ENCODE data around the gene IRF1.
"Not testable (repeated sequence)": the region's sequence is repeated elsewhere in the genome, so short reads cannot be mapped to it uniquely, and the experiment has no call there.

IRF1 gene

GRCh38 chr5:132525299-132525724, 34.7 kb upstream of the IRF1 start:
- Histone ChIP-seq H3K9me3 (peaks cover 47% of the 10 kb centered on the region), H3K9ac (no peak overlapping the region), H3K36me3 (no peaks in the 10 kb centered on the region), H3K27ac (peak overlapping the region; percentile 39; the same call in 1 of the 2 replicates), H3K4me3 (no peak overlapping the region), H3K27me3 (no peaks in the 10 kb centered on the region), H4K20me1 (no peaks in the 10 kb centered on the region), H3K4me2 (peak overlapping the region; percentile 74), H3K4me1 (peaks cover 66% of the 10 kb centered on the region)
- no peak for TF ChIP-seq Cebpa-rat (IDR thresholded peaks at IDR 0.05)

DNA sequence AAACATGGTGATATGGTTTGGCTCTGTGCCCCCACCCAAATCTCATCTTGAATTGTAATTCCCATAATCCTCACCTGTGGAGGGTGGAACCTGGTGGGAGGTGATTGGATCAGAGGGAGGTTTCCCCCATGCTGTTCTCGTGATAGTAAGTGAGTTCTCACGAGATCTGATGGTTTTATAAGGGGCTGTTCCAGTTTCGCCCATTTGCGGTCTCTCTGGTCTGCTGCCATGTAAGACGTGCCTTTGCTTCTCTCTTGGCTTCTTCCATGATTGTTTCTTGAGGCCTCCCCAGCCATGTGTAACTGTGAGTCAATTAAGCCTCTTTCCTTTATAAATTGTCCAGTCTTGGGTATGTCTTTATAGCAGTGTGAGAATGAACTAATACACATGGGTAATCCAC, 34.3 kb upstream of the IRF1 start:
- Histone ChIP-seq H3K9me3 (peaks cover 51% of the 10 kb centered on the region), H3K4me1 (peaks cover 62% of the 10 kb centered on the region), H3K4me2 (peak overlapping the region; percentile 74; the same call in 1 of the 2 replicates), H3K27ac (peak overlapping the region; percentile 39; the same call in 1 of the 2 replicates)
- not testable (repeated sequence) for H3K36me3 ChIP-seq, H3K9ac ChIP-seq, H4K20me1 ChIP-seq, H3K27me3 ChIP-seq, H3K4me3 ChIP-seq

DNA sequence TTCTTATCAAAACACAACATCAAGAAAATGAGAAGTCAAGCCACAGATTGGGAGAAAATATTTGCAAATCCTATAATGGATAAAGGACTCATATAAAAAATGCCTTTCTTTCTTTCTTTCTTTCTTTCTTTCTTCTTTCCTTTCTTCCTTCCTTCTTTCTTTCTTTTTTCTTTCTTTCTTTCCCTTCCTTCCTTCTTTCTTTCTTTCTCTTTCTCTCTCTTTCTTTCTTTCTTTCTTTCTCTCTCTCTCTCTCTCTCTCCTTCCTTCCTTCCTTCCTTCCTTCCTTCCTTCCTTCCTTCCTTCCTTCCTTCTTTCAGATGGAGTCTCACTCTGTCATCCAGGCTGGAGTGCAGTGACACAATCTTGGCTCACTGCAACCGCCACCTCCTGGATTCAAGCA, 31.5 kb upstream of the IRF1 start:
- H3K27me3 ChIP-seq, H3K4me3 ChIP-seq, H3K4me2 ChIP-seq, H4K20me1 ChIP-seq, H3K36me3 ChIP-seq, H3K27ac ChIP-seq, H3K9ac ChIP-seq: not testable (repeated sequence)
- H3K4me1 ChIP-seq = peaks cover 34% of the 10 kb centered on the region
- H3K9me3 ChIP-seq = peaks cover 51% of the 10 kb centered on the region

- H3K9me3 ChIP-seq = peaks cover 17% of the 10 kb centered on the region
- not testable (repeated sequence) for H3K36me3 ChIP-seq, H4K20me1 ChIP-seq, H3K27ac ChIP-seq, H3K4me1 ChIP-seq, H3K4me3 ChIP-seq, H3K4me2 ChIP-seq, H3K9ac ChIP-seq, H3K27me3 ChIP-seq
Observed at GRCh38 chr5:132513618-132514336, 23.2 kb upstream of the IRF1 start.

- Histone ChIP-seq H3K9me3 (peaks cover 17% of the 10 kb centered on the region), H3K4me2 (no peak overlapping the region), H3K27me3 (no peaks in the 10 kb centered on the region), H3K4me3 (no peak overlapping the region), H3K4me1 (peaks cover 6% of the 10 kb centered on the region; the same call in 1 of the 2 replicates), H4K20me1 (no peaks in the 10 kb centered on the region), H3K9ac (no peak overlapping the region), H3K36me3 (no peaks in the 10 kb centered on the region), H3K27ac (no peak overlapping the region)
- no peak for TF ChIP-seq Cebpa-rat (IDR thresholded peaks at IDR 0.05)
Observed at GRCh38 chr5:132510076-132510475, 19.5 kb upstream of the IRF1 start.

- no peak for TF ChIP-seq Cebpa-rat (IDR thresholded peaks at IDR 0.05)
- no peak overlapping the region for H3K9ac ChIP-seq
- no peaks in the 10 kb centered on the region for H4K20me1 ChIP-seq
- no peak overlapping the region for H3K4me2 ChIP-seq
- peaks cover 22% of the 10 kb centered on the region for H3K4me1 ChIP-seq
- H3K9me3 ChIP-seq = no peaks in the 10 kb centered on the region; the same call in 1 of the 2 replicates
- H3K4me3 ChIP-seq = no peak overlapping the region
- H3K27ac ChIP-seq = no peak overlapping the region
- no peaks in the 10 kb centered on the region for H3K36me3 ChIP-seq
- no peaks in the 10 kb centered on the region for H3K27me3 ChIP-seq
Observed at GRCh38 chr5:132506094-132506692, 15.6 kb upstream of the IRF1 start.

- Histone ChIP-seq H3K36me3 (no peaks in the 10 kb centered on the region), H3K27me3 (no peaks in the 10 kb centered on the region), H3K4me3 (no peak overlapping the region), H3K27ac (no peak overlapping the region), H3K9ac (no peak overlapping the region), H3K4me2 (no peak overlapping the region), H3K4me1 (peaks cover 28% of the 10 kb centered on the region), H3K9me3 (no peaks in the 10 kb centered on the region; the same call in 1 of the 2 replicates), H4K20me1 (no peaks in the 10 kb centered on the region)
- no peak for TF ChIP-seq Cebpa-rat (IDR thresholded peaks at IDR 0.05)
Observed at GRCh38 chr5:132505641-132506040, 15.1 kb upstream of the IRF1 start.

DNA sequence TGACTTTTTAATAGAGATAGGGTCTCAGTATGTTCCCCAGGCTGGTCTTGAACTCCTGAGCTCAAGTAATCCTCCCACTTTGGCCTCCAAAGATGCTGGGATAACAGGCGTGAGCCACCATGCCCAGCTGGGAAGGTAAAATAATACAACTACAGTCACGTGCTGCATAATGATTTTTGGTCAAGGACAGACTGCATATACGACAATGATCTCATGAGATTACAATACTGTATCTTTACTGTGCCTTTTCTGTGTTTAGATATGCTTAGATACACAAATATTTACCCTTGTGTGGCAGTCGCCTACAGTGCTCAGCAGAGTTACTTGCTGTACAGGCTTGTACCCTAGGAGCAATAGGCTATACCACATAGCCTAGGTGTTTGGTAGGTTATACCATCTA, 14.2 kb upstream of the IRF1 start:
- TF ChIP-seq Cebpa-rat (IDR thresholded peaks at IDR 0.05) = no peak
- Histone ChIP-seq H3K9me3 (no peaks in the 10 kb centered on the region; the same call in 1 of the 2 replicates), H3K4me3 (no peak overlapping the region), H3K9ac (no peak overlapping the region), H3K4me1 (peaks cover 37% of the 10 kb centered on the region), H3K36me3 (no peaks in the 10 kb centered on the region), H3K27me3 (no peaks in the 10 kb centered on the region), H3K27ac (no peak overlapping the region), H3K4me2 (no peak overlapping the region), H4K20me1 (no peaks in the 10 kb centered on the region)

DNA sequence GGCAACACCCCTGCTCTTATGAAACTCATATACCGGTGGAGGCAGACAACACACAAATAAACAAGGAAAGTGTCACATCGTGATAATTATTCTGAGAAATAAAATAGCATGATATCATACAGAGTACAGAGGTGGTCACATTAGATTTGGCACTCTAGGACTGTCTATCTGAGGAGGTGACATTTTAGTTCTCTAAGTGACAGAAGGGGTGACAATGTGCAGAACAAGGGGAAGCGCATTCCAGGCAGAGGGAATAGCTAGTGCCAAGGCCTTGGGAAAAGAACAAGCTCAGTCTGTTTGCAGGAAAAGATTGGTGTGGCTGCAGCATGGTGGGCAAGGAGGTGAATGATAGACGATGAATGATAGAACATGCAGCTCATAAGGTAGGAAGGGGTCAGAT, 12.7 kb upstream of the IRF1 start:
- no peaks in the 10 kb centered on the region for H3K9me3 ChIP-seq
- H3K27me3 ChIP-seq = no peaks in the 10 kb centered on the region
- TF ChIP-seq Cebpa-rat (IDR thresholded peaks at IDR 0.05) = no peak
- peaks cover 52% of the 10 kb centered on the region for H3K4me1 ChIP-seq
- no peak overlapping the region for H3K27ac ChIP-seq
- H3K4me2 ChIP-seq = no peak overlapping the region
- H3K9ac ChIP-seq = no peak overlapping the region
- H3K4me3 ChIP-seq = no peak overlapping the region
- H3K36me3 ChIP-seq = no peaks in the 10 kb centered on the region
- H4K20me1 ChIP-seq = no peaks in the 10 kb centered on the region

DNA sequence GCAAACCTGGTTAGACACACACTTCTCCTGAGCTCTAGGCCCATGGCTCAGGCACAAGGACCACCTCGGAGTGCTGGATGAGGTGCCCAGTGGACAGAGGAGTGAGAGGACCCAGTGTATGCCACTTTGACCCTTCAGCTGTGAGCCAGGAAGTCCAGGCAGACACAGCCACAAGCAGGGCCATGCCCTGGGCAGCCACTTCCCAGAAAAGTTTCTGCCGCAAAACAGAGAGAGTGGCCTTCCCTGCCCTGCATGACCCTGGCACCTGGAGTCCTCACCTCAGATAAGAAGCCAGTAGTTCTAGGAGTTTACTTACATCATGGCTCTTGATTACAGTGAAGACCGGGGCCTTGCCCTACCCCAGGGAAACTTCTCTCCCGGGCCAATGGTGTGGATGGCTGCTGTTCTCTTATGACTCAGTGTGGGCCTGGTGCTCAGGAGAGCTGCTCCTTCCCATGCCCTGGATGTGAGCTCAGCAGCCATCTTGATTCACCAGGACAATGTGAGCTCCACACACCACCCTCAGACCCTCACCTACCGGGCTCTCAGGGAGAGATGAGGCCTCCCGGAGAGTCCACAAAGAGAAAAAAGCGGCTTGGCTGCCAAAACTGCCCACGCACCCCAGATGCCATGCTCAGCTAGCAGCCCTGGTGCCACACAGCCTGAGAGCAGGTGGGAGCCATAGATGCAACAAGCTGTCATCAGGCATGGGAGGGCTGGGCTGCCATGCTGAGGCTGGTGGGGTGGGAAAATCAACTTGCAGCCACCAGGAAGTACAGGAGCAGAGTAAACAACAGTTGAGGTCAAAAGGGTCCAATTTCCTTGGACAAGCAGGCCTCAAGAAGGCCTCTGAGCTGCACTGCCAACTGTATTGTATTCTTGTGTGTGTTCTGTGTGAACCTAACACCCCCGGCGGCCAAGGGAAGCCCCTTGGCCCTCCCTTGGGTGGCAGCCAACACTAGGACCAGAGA, 11.7 kb upstream of the IRF1 start:
- H4K20me1 ChIP-seq = no peaks in the 10 kb centered on the region

More for the DNA sequence above, 11.7 kb upstream of the IRF1 start:
- H3K27ac ChIP-seq = peak overlapping the region; percentile 82
- no peaks in the 10 kb centered on the region for H3K36me3 ChIP-seq
- peaks cover 62% of the 10 kb centered on the region for H3K4me1 ChIP-seq
- H3K9ac ChIP-seq = peak overlapping the region; percentile 13
- no peak for TF ChIP-seq Cebpa-rat (IDR thresholded peaks at IDR 0.05)
- no peaks in the 10 kb centered on the region for H3K27me3 ChIP-seq
- H3K4me2 ChIP-seq = peak overlapping the region; percentile 91
- no peak overlapping the region for H3K4me3 ChIP-seq
- H3K9me3 ChIP-seq = no peaks in the 10 kb centered on the region
